Smooth muscle cell (in vitro differentiated cells): ENCODE results near the gene SMYD1. TPM values are rescaled to one million over a fixed set of nuclear protein-coding genes. Genes with fewer than 3 reads are reported as not detected.
"Not testable (repeated sequence)": the region's sequence is repeated elsewhere in the genome, so short reads cannot be mapped to it uniquely, and the experiment has no call there.

Experiments used
- DNase-seq: peaks from one replicate; lab custom pipeline; 2025; ENCODE audit not compliant: unreplicated experiment; lab: John Stamatoyannopoulos, UW
- H2AFZ ChIP-seq: fragments of 200-600 bp; sonication (generic); 2 replicates; pipeline ENCODE4 v1.6.0; 2016; ENCODE audit warnings: antibody characterized with exemption, low read depth, mild to moderate bottlenecking
- H3F3A ChIP-seq: fragments of 200-600 bp; sonication (generic); 2 replicates; pipeline ENCODE4 v1.6.0; 2017; ENCODE audit warnings: antibody characterized with exemption, low read depth
- H3K27ac ChIP-seq: fragments of 200-600 bp; sonication (generic); 2 replicates; pipeline ENCODE4 v1.5.1; 2016; ENCODE audit warnings: low read depth, mild to moderate bottlenecking
- H3K27me3 ChIP-seq: fragments of 200-600 bp; sonication (generic); 2 replicates; pipeline ENCODE4 v1.6.1; 2016; ENCODE audit warnings: low read depth, mild to moderate bottlenecking
- H3K36me3 ChIP-seq: fragments of 200-600 bp; sonication (generic); 2 replicates; pipeline ENCODE4 v1.5.1; 2016; ENCODE audit warnings: low read depth
- H3K4me1 ChIP-seq: fragments of 200-600 bp; sonication (generic); 2 replicates; pipeline ENCODE4 v1.5.1; 2016; ENCODE audit warnings: low read depth
- H3K4me2 ChIP-seq: fragments of 200-600 bp; sonication (generic); 2 replicates; pipeline ENCODE4 v1.6.0; 2016; ENCODE audit warnings: mild to moderate bottlenecking
- H3K4me3 ChIP-seq: fragments of 200-600 bp; sonication (generic); 2 replicates; pipeline ENCODE4 v1.5.1; 2016; ENCODE audit warnings: mild to moderate bottlenecking
- H3K79me2 ChIP-seq: fragments of 200-600 bp; sonication (generic); 2 replicates; pipeline ENCODE4 v1.6.0; 2016; ENCODE audit warnings: low read depth, mild to moderate bottlenecking
- H3K9ac ChIP-seq: fragments of 200-600 bp; sonication (generic); 2 replicates; pipeline ENCODE4 v1.6.0; 2016; ENCODE audit warnings: low read depth
- H3K9me3 ChIP-seq: fragments of 200-600 bp; sonication (generic); replicated peaks from 2 replicates; pipeline ENCODE4 v1.5.1; 2016; ENCODE audit warnings: low read depth
- H4K20me1 ChIP-seq: fragments of 200-600 bp; sonication (generic); 2 replicates; pipeline ENCODE4 v1.6.0; 2016; ENCODE audit warnings: low read depth
- WGBS: methylation state at CpG from one replicate; pipeline ENCODE4 v1.1.7; 2016; ENCODE audit warnings: low lambda C conversion rate; 5-methylcytosine and 5-hydroxymethylcytosine counted together
- polyA plus RNA-seq: library from polyadenylated mRNA; unstranded; fragments of >200 nt; fragmentation: Nextera tagmentation; extraction: Ambion mirVana; gene quantifications from 2 replicates; pipeline ENCODE4 v1.2.1, GENCODE V29; 2016
- total RNA-seq: library from RNA; depleted of rRNA; stranded (reverse); fragments of >200 nt; gene quantifications from 2 replicates; pipeline ENCODE4 v1.2.3, GENCODE V29; 2014
- TF ChIP-seq, protein P1 (sequence below): fragments of 200-600 bp; sonication (generic); IDR thresholded peaks from 2 replicates; pipeline ENCODE4 v1.5.1; 2017; ENCODE audit warnings: borderline replicate concordance, mild to moderate bottlenecking, antibody characterized with exemption; ENCODE audit not compliant: insufficient read depth, poor library complexity, severe bottlenecking

The SMYD1 gene
- total and polyA plus RNA-seq, 2 experiments from 2014 or later, result not detected

DNA sequence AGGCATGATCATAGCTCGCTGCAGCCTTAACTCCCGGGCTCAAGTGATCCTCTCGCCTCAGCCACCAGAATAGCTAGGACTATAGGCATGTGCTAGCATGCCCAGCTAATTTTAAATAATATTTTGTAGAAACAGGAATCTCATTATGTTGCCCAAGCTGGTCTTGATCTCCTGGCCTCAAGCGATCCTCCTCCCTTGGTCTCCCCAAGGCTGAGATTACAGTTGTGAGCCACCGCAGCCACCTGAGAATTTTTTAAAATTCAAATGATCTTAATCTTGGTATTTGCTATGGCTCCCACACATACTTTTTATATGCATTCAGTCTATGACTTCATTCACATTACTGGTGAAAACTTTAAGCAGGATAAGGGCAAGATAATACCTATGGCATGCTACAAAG lies 25.1 kb upstream of the SMYD1 start:
- WGBS, result 84% methylated on average over 5 of the region's 5 CpGs
- Histone ChIP-seq H2AFZ (no peak overlapping the region), H3K79me2 (peaks cover 59% of the 10 kb centered on the region), H3K9ac (peak overlapping the region; percentile 16), H3K27ac (peak overlapping the region; percentile 95), H4K20me1 (peaks cover 21% of the 10 kb centered on the region), H3K36me3 (no peaks in the 10 kb centered on the region), H3K4me3 (no peak overlapping the region), H3K9me3 (no peaks in the 10 kb centered on the region), H3K27me3 (no peaks in the 10 kb centered on the region), H3K4me2 (peak overlapping the region; percentile 3), H3K4me1 (peaks cover 9% of the 10 kb centered on the region), H3F3A (peaks cover 38% of the 10 kb centered on the region)
- DNase-seq, result no peak
- TF ChIP-seq, protein P1, sequence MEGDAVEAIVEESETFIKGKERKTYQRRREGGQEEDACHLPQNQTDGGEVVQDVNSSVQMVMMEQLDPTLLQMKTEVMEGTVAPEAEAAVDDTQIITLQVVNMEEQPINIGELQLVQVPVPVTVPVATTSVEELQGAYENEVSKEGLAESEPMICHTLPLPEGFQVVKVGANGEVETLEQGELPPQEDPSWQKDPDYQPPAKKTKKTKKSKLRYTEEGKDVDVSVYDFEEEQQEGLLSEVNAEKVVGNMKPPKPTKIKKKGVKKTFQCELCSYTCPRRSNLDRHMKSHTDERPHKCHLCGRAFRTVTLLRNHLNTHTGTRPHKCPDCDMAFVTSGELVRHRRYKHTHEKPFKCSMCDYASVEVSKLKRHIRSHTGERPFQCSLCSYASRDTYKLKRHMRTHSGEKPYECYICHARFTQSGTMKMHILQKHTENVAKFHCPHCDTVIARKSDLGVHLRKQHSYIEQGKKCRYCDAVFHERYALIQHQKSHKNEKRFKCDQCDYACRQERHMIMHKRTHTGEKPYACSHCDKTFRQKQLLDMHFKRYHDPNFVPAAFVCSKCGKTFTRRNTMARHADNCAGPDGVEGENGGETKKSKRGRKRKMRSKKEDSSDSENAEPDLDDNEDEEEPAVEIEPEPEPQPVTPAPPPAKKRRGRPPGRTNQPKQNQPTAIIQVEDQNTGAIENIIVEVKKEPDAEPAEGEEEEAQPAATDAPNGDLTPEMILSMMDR, result no peak

DNA sequence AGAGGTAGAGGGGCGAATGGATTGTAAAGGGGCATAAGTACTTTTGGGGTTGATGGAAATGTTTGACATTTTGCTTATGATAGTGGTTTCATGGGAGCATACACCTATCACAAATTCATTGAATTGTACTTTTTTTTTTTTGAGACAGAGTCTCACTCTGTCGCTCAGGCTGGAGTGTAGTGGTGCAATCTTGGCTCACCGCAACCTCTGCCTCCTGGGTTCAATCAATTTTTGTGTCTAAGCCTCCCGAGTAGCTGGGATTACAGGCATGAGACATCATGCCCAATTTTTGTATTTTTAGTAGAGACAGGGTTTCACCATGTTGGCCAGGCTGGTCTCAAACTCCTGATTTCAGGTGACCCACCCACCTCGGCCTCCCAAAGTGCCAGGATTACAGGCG lies 22.1 kb upstream of the SMYD1 start:
- H3K4me1 ChIP-seq, H3K4me2 ChIP-seq, H3K36me3 ChIP-seq, H3K9ac ChIP-seq, H3K27ac ChIP-seq, H2AFZ ChIP-seq, H3K4me3 ChIP-seq, H3K27me3 ChIP-seq, DNase-seq, H3K9me3 ChIP-seq: not testable (repeated sequence)
- Histone ChIP-seq H3F3A (peaks cover 11% of the 10 kb centered on the region), H3K79me2 (peaks cover 78% of the 10 kb centered on the region), H4K20me1 (peaks cover 25% of the 10 kb centered on the region)
- 96% methylated on average over 6 of the region's 6 CpGs for WGBS

DNA sequence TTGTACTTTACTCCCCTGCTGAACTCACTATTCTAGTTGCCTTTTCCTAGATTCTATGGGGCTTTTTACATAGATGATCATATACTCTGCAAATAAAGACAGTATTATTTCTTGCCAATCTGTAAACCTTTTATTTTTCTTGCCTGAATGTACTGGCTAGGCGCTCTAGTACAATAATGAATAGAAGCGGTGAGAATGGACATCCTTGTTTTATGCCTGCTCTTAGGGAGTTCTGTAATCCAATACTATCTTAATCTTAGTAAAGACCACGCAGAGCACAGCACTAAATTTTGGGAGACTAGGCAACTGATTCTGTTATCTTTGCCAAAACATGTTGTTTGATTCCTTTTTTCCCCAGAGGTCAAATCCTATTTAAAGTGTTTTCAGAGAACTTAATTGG lies 19.1 kb upstream of the SMYD1 start:
- peaks cover 25% of the 10 kb centered on the region for H4K20me1 ChIP-seq
- H3K4me1 ChIP-seq, result peaks cover 1% of the 10 kb centered on the region
- H3K9me3 ChIP-seq, result no peaks in the 10 kb centered on the region
- WGBS, result 90% methylated on average over 3 of the region's 3 CpGs
- H3K27ac ChIP-seq, result no peak overlapping the region
- no peaks in the 10 kb centered on the region for H3F3A ChIP-seq
- no peaks in the 10 kb centered on the region for H3K36me3 ChIP-seq
- DNase-seq, result no peak
- H3K4me2 ChIP-seq, result no peak overlapping the region
- H3K9ac ChIP-seq, result no peak overlapping the region
- no peak overlapping the region for H2AFZ ChIP-seq
- H3K4me3 ChIP-seq, result no peak overlapping the region
- TF ChIP-seq, protein P1, result no peak
- no peaks in the 10 kb centered on the region for H3K27me3 ChIP-seq
- H3K79me2 ChIP-seq, result peaks cover 88% of the 10 kb centered on the region

DNA sequence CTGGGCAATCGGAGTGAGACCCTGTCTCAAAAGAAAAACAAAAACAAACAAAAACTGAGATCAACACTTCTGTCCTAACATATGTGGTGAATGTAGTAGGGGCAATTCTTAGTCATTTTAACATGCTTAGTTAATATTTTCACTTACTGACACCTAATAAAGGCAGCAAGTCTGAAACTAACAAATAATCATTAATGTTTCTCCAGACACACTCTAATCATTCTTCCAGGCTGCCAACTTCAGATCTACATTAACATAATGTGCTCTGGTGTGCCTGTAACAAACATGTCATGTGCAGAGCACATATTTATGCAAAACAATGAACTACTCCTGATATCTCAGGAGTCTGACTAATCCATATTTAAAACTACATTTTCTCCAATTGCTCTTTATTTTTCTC lies 18.0 kb upstream of the SMYD1 start:
- Histone ChIP-seq H3K4me2 (no peak overlapping the region), H3K4me3 (no peak overlapping the region), H4K20me1 (peaks cover 27% of the 10 kb centered on the region), H3K27me3 (no peaks in the 10 kb centered on the region), H3K79me2 (peaks cover 89% of the 10 kb centered on the region), H2AFZ (no peak overlapping the region), H3K4me1 (peaks cover 12% of the 10 kb centered on the region), H3F3A (no peaks in the 10 kb centered on the region), H3K9me3 (no peaks in the 10 kb centered on the region), H3K36me3 (no peaks in the 10 kb centered on the region), H3K9ac (no peak overlapping the region), H3K27ac (no peak overlapping the region)
- no peak for DNase-seq
- WGBS, result 95% methylated on average over 1 of the region's 1 CpG
- TF ChIP-seq, protein P1, result no peak
